Measurements from ENCODE around the gene LHFPL5. TPM values are rescaled to one million over a fixed set of nuclear protein-coding genes. Genes with fewer than 3 reads are reported as not detected.

Gene LHFPL5
- total and polyA plus RNA-seq, 2 experiments from 2014 or later, result not detected

GRCh38 chr6:35778437-35778836 is 26.7 kb upstream of the LHFPL5 start (continued):
- TF ChIP-seq ZNF462 (CRISPR knock-in tag; IDR thresholded peaks at IDR 0.05) (no peak), EZH2 (IDR thresholded peaks at IDR 0.05; ENCODE audit: low read depth, unreplicated experiment) (no peak), CREB1 (CRISPR knock-in tag; IDR thresholded peaks at IDR 0.05; ENCODE audit: low read depth) (no peak), NANOG (IDR thresholded peaks at IDR 0.05; ENCODE audit: borderline replicate concordance) (no peak), ZNF114 (CRISPR knock-in tag; IDR thresholded peaks at IDR 0.05) (no peak)

- Mint-ChIP-seq H3K9me3 (no peaks in the 10 kb centered on the region; the same call in 2 of the 3 replicates), H3K4me3 (no peak within 1 kb of the TSS), H3K4me1 (peaks cover 18% of the 10 kb centered on the region), H3K36me3 (ENCODE audit: low read depth) (no peaks in the 10 kb centered on the region; the same call in 2 of the 3 replicates), H3K27me3 (ENCODE audit: insufficient read depth, low read depth, poor library complexity) (peaks cover 16% of the 10 kb centered on the region), H3K27ac (no peak within 1 kb of the TSS)
- no peaks in the 10 kb centered on the region for H4K20me1 ChIP-seq (replicated peaks; ENCODE audit: insufficient read depth)
- H2AFZ ChIP-seq, result no peak within 1 kb of the TSS
- H3K36me3 ChIP-seq (ENCODE audit: insufficient read depth), result no peaks in the 10 kb centered on the region
- no peak for ATAC-seq
- peaks cover 4% of the 10 kb centered on the region; the same call in 1 of the 2 replicates for H3F3A ChIP-seq (replicated peaks; ENCODE audit: low read depth)
- H3K27ac ChIP-seq (ENCODE audit: low read depth), result no peak within 1 kb of the TSS
- H3K9me2 ChIP-seq (ENCODE audit: insufficient read depth), result no peaks in the 10 kb centered on the region
- no peaks in the 10 kb centered on the region for H3K4me1 ChIP-seq (ENCODE audit: insufficient read depth)
- no peaks in the 10 kb centered on the region for H3K79me2 ChIP-seq (replicated peaks; ENCODE audit: insufficient read depth)
- H3K27me3 ChIP-seq (ENCODE audit: insufficient read depth), result peaks cover 10% of the 10 kb centered on the region
- no peak for DNase-seq (ENCODE audit: low spot score)
- H3K4me2 ChIP-seq, result no peak within 1 kb of the TSS
- H3K4me3 ChIP-seq, result no peak within 1 kb of the TSS
- TF ChIP-seq ZNF331 (CRISPR knock-in tag; IDR thresholded peaks at IDR 0.05; ENCODE audit: low read depth) (no peak), STAT1 (IDR thresholded peaks at IDR 0.05; ENCODE audit: unreplicated experiment) (no peak), ETS1 (IDR thresholded peaks at IDR 0.05) (no peak), REST (IDR thresholded peaks at IDR 0.05; ENCODE audit: unreplicated experiment) (no peak), EZH2phosphoT487 (IDR thresholded peaks at IDR 0.05; ENCODE audit: unreplicated experiment) (no peak), ZNF114 (CRISPR knock-in tag; IDR thresholded peaks at IDR 0.05) (no peak)
Measured at GRCh38 chr6:35780719-35781118, 24.4 kb upstream of the LHFPL5 start, which contains the start of gene CLPSL1. Gene CLPSL1, plus strand, starts transcription at chr6:35781019. Its CDS starts 92 bp downstream, at chr6:35781111.
